ENCODE data around the gene PPFIBP2. TPM values are rescaled to one million over a fixed set of nuclear protein-coding genes. Genes with fewer than 3 reads are reported as not detected.

The PPFIBP2 gene
- total RNA-seq, 1 donor from 2014 or later = 5.8 TPM

DNA sequence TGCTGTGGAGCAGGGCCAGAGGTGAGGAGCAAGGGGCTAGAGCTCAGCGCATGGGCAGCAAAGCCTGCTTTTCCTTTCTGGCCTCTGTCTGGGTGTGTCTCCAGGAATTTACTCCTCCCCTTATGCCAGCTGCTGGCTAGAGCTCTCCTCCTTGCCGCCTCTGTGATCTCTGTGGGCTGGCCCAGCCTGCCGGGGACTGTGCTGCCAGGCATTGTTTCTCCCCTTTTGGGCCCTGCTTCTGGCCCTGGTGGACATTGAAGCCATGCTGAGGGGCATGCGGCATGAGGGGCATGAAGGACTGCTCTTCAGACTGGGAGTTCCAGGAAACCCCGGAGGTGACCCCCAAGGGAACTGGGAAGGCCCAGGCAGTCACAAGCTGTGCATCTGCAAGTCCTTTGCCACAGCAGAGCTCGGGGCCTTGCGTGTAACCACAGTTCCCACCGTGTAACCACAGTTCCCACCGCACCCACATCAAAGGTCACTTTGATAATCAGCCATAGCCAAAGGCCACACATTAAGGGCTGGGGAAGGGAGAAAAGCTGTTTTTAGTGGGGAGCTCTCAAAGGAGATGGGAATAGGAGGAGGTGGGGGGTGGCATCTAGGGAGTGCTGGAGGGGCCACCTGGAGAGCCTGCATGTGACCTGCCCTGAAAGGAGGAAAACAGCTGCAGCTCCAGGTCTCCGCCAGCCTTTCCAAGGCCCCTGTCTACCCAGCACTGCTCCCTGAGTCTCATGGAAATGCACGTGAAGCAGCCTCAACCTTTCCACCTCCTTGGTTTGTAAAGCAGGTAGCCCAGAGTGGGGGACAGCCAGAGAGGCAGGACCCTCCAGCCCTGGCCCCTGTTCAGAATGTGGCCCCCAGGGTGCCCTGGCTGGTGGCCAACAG lies 62.3 kb downstream of the PPFIBP2 start:
- intact Hi-C loops (cut with micrococcal nuclease) = loop anchor here (5.0 kb wide), 1 partner anchor 111 kb away; no protein-coding TSS in a partner anchor

DNA sequence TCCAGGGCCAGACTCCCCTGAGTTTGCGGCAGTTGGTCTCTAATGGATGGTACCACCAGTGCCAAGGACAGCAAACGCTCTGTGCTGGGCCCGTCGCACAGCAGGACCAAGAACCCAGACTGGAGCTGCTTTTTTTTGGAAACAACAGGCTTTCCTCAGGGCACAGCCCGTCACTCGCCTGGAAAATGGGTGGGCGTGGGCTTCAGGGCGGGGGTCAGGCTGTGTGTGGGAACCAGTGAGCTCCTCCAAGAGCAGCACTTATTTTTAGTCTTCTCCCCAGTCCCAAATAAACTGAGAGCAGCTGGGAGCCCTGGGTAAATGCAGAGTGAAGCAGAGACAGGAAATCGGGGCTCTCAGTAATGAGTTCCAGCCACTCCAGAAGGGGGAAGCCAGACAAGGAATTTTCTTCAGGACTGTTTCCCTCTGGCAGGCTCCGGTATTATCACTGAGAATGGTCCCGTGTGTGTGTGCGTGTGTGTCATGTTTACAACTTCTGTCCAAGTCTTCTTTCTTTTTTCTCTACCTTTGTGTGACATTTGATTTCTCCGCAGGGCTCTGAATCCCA lies 63.0 kb downstream of the PPFIBP2 start:
- intact Hi-C loops (cut with micrococcal nuclease) = loop anchor here (5.0 kb wide), 1 partner anchor 110 kb away; no protein-coding TSS in a partner anchor

GRCh38 chr11:7577291-7578190 lies 63.7 kb downstream of the PPFIBP2 start:
- intact Hi-C loops (cut with micrococcal nuclease) = loop anchor here (1.0 to 5.0 kb wide), 2 partner anchors 64 to 110 kb away; partner anchors contain the start of gene PPFIBP2

DNA sequence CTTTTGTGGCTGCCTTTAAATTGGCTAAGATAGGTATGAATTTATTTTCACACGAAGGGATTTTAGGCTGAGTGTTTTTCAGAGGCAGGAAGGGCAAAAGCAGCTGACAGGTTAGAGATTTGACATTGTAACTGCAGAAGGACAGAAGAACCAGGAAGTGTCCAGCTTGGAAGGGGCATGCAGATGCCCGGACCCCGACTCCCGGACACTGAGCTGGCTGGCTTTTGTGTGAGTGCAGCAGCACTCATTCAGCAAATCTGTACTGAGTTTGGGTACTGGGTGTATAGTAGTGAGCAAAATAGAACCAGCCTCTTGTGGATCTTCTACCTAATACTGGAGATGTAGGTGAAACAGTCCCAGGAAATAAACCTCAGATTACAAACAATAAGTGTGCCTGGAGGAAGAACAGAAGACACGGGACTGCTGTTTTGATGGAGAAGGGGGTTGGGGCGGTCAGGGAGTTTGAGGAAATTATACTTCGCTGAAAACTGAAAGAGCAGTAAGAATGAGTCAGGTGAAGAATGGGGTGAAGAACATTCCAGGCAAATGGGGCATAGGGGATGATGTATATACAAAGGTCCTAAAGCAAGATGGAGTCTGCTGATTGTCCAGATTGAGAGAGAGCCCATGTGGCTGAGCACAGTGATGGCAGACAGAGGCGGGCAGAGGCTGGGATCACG lies 64.6 kb downstream of the PPFIBP2 start:
- intact Hi-C loops (cut with micrococcal nuclease) = loop anchor here (1.0 to 5.0 kb wide), 2 partner anchors 65 to 109 kb away; partner anchors contain the start of gene PPFIBP2

- intact Hi-C loops (cut with micrococcal nuclease) = loop anchor here (5.0 kb wide), 1 partner anchor 108 kb away; no protein-coding TSS in a partner anchor
These were observed 65.6 kb downstream of the PPFIBP2 start for GRCh38 chr11:7579361-7579791.

DNA sequence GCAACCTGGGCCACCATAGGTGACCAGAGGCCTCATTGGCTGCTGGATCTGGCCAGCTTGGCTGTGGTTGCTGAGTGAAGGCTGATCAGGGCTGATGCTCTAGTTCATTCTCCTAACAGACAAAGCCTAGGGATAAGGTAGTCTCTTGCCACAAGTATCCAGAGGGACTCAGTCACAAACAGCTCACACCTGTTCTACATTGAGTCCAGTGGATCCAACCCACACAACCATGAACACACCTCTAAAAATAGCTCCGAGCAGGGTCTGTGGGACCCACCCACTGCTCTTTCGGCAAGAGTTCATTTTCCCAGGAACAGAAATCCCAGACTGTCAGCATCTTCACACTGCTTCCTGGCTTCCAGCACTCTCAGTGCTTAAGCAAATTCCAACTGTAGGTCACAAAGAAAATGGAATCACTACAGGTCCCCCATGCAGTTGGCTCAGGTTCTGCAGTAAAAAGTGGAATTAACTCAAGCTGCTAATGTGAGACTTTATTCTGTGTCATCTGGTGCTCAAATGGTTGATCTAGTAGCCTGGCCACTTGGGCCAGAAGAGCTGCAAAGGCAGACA lies 67.3 kb downstream of the PPFIBP2 start:
- intact Hi-C loops (cut with micrococcal nuclease) = no loop called here

DNA sequence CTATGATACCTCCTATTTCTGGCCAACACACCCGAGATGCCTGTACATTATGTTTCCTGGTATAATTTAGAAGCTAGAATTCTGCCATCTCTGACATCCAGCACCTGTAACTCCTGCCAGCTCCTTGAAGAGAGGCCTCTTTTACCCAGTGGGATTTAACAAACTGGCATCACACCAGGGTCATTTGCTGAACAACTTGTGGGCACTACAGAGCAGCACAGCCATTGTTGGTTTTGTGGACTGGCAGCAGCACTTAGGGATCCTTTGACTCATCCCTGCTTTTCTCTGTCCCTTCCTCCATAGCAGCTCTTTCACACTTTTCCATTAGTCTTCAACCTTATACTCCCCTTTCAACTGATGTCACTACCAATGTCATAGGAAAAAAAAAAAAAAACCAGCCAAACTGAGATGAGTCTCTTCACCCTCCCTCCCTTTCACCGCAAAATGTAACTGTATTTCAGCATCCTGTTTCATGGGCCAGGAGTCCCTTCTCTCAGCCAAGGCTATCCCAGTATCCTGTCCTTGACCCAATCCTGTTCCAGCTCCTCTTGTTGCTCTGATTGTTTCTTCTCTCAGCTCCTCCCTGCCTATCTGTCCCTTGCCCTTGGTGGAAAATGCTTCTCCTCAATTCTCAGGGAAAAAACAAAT lies 68.7 kb downstream of the PPFIBP2 start:
- intact Hi-C loops (cut with micrococcal nuclease) = no loop called here

DNA sequence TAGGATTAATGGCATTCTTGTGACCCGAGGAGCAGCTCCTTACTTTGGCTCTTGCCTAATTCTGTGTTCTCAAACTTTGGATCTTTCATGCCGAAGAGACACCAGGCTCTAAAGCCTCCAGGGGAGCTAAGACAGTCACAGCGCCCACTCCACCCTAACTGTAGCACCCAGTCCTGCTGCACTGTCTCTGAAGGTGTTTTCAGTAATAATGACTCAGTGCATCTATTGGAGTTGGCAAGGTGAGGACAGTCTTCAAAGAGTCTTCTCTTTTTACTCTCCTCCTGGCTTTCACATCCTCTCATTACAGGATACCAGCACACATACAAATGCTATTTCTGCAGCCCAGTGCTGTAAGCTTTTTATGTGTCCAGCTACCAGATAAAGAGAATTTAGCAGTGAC lies 69.4 kb downstream of the PPFIBP2 start:
- intact Hi-C loops (cut with micrococcal nuclease) = no loop called here

DNA sequence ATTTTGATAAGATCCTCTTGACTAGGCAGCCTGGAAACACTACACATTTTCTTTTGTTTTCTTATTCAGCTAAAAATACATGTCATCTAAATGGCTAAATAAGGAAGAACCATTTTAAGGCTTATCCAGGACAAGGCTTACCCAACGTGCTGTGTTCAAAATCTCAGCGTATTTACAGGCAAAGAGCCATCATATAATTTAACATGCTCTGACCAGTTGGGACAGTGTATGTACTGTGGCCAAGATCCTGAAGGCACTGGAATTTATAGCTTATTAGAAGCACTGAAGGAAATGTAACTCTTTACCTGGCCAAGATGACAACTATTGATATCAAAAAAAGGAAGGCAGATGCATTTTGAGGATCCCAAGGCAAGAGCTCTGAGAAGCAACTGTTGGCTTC lies 71.1 kb downstream of the PPFIBP2 start:
- intact Hi-C loops (cut with micrococcal nuclease) = no loop called here

GRCh38 chr11:7585816-7586215 lies 72.0 kb downstream of the PPFIBP2 start:
- intact Hi-C loops (cut with micrococcal nuclease) = no loop called here

- intact Hi-C loops (cut with micrococcal nuclease) = no loop called here
These were observed 72.6 kb downstream of the PPFIBP2 start for GRCh38 chr11:7586376-7586775.

GRCh38 chr11:7587712-7588111 lies 73.9 kb downstream of the PPFIBP2 start:
- intact Hi-C loops (cut with micrococcal nuclease) = no loop called here

- intact Hi-C loops (cut with micrococcal nuclease) = no loop called here
These were observed 76.1 kb downstream of the PPFIBP2 start for GRCh38 chr11:7589861-7590260.

DNA sequence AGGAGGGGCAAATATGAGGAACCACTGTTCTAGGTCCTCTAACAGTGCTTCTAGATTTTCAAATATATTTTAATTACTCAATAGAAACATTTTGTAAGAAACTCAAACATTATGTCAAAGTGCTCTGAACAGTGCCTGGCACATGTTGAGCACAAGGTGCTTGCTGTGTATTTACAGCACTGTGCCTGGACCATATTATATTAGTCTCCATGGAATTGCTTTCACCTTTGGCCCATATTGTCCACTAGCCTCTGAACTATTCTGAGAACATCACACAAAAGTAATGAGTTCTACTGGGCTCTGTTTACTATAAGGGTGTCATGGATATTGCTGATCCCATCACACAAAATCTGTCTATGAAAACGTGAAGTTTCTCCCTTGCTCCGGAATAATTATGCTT lies 76.7 kb downstream of the PPFIBP2 start:
- intact Hi-C loops (cut with micrococcal nuclease) = no loop called here

- intact Hi-C loops (cut with micrococcal nuclease) = no loop called here
These were observed 77.5 kb downstream of the PPFIBP2 start for GRCh38 chr11:7591107-7591894.

DNA sequence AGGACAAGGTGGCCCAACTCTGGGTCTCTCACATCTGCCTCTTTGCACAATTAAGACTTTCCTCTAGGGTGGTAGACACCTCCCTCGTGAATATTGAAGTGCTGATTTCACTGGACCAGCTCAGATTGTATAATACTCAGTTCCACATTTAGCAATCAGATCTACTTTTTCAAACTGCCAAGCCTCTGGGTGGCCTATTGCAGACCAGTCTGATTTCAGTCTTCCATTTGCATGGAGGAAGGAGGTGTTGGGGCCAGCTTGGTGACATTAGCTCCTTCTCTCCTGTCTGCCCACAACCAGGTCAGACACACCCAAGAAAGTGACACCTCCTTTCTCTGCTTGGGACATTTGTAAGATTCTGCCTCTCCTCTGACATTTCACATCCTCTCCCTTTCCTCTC lies 78.2 kb downstream of the PPFIBP2 start:
- intact Hi-C loops (cut with micrococcal nuclease) = no loop called here

- intact Hi-C loops (cut with micrococcal nuclease) = no loop called here
These were observed 78.9 kb downstream of the PPFIBP2 start for GRCh38 chr11:7592711-7593110.

DNA sequence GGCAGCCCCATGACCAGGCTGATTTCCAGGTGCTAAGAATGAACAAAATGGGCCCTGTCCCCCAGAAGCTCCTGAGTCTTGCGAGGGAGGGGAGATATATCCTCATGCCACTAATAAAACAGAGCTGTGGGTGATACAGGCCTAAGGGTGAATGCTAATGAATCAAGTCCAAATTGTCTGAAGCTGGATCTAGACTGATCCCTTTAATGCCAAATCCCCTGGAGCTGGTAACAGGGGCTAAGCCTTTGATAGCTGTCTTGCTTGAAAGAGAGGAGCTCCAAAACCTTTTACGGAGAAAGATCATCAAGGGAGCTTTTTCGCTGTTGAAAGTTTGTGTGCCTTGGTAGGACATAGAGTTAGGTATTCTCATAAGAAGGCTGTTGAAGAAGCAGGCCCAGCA lies 79.7 kb downstream of the PPFIBP2 start:
- intact Hi-C loops (cut with micrococcal nuclease) = no loop called here
